Stimulated activated CD8-positive, alpha-beta memory T cell treated with anti-CD3 and anti-CD28 coated beads, Interleukin-7, amount 100 ng/mL, for 24 hours (primary cell): Measurements from ENCODE around the gene EPM2AIP1.
"Not testable (repeated sequence)": the region's sequence is repeated elsewhere in the genome, so short reads cannot be mapped to it uniquely, and the experiment has no call there.

Source experiments
- DNase-seq: peaks from one replicate; pipeline ENCODE4 v3.0.0-alpha.2; 2020; ENCODE audit warnings: low read depth

The EPM2AIP1 gene

GRCh38 chr3:36992806-36993325, at the start of gene EPM2AIP1:
EPM2AIP1 (minus strand) TSS chr3:36993131; CDS start chr3:36993077, 54 bp downstream.
- no peak for DNase-seq

GRCh38 chr3:37042712-37043111, 49.8 kb upstream of the EPM2AIP1 start:
- DNase-seq, result not testable (repeated sequence)

- no peak for DNase-seq
Measured at GRCh38 chr3:37041546-37042195, 48.7 kb upstream of the EPM2AIP1 start.

- no peak for DNase-seq
Measured at GRCh38 chr3:37040231-37040630, 47.3 kb upstream of the EPM2AIP1 start.

- no peak for DNase-seq
Measured at GRCh38 chr3:37039161-37039846, 46.4 kb upstream of the EPM2AIP1 start.

- DNase-seq, result no peak
Measured at GRCh38 chr3:37037352-37037751, 44.4 kb upstream of the EPM2AIP1 start.

GRCh38 chr3:37032961-37033360, 40.0 kb upstream of the EPM2AIP1 start:
- no peak for DNase-seq

- DNase-seq, result no peak
Measured at GRCh38 chr3:37031096-37031682, 38.3 kb upstream of the EPM2AIP1 start.

- DNase-seq, result no peak
Measured at GRCh38 chr3:37030588-37030987, 37.7 kb upstream of the EPM2AIP1 start.

GRCh38 chr3:37029516-37030163, 36.7 kb upstream of the EPM2AIP1 start:
- DNase-seq, result no peak

GRCh38 chr3:37029111-37029510, 36.2 kb upstream of the EPM2AIP1 start:
- no peak for DNase-seq

- DNase-seq, result no peak
Measured at GRCh38 chr3:37028329-37028728, 35.4 kb upstream of the EPM2AIP1 start.

GRCh38 chr3:37026851-37027250, 33.9 kb upstream of the EPM2AIP1 start:
- DNase-seq, result no peak

GRCh38 chr3:37025561-37026335, 32.8 kb upstream of the EPM2AIP1 start:
- no peak for DNase-seq

- DNase-seq, result no peak
Measured at GRCh38 chr3:37024820-37025405, 32.0 kb upstream of the EPM2AIP1 start.

GRCh38 chr3:37024092-37024491, 31.2 kb upstream of the EPM2AIP1 start:
- DNase-seq, result no peak

- DNase-seq, result no peak
Measured at GRCh38 chr3:37017683-37018082, 24.8 kb upstream of the EPM2AIP1 start.

GRCh38 chr3:37016903-37017302, 24.0 kb upstream of the EPM2AIP1 start:
- DNase-seq, result no peak

- DNase-seq, result no peak
Measured at GRCh38 chr3:37015642-37016041, 22.7 kb upstream of the EPM2AIP1 start.

- DNase-seq, result no peak
Measured at GRCh38 chr3:37014620-37015019, 21.7 kb upstream of the EPM2AIP1 start.
